Measurements from ENCODE around the gene OR1E1. TPM values are rescaled to one million over a fixed set of nuclear protein-coding genes. Genes with fewer than 3 reads are reported as not detected.
A peak's percentile ranks its signal among the peaks of the same experiment; 100 is the strongest.
"Not testable (repeated sequence)": the region's sequence is repeated elsewhere in the genome, so short reads cannot be mapped to it uniquely, and the experiment has no call there.

OR1E1 gene
- total RNA-seq, 4 donors from 2014 or later = not detected

DNA sequence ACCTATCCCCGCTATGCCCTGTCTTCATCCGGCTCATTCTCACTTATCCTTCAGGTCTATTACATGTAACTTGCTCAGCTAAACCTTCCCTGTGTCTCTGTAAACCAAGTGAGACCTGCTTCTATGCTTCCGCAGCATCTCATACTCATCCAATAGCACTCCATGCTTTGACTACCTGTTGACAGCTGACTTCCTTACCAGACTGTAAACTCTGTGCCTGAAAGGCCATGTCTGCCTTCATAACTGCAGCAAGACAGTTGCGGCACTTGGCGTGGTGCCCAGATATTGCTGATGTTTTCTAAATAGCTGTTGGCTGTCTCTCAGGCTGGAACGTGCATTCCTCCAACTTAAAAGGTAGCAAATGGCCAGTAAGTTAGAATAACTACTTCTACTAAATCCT is 1.8 kb upstream of the OR1E1 start:
- 52% methylated on average over 6 of the region's 6 CpGs for WGBS
- Histone ChIP-seq H3K4me3 (no peak overlapping the region), H3K27me3 (peaks cover 8% of the 10 kb centered on the region), H3K36me3 (no peaks in the 10 kb centered on the region), H3K4me1 (no peaks in the 10 kb centered on the region), H3K27ac (no peak overlapping the region), H3K9me3 (no peaks in the 10 kb centered on the region)
- DNase-seq (ENCODE audit: low spot score in 2 of 2) = no peak
- TF ChIP-seq, protein P1, sequence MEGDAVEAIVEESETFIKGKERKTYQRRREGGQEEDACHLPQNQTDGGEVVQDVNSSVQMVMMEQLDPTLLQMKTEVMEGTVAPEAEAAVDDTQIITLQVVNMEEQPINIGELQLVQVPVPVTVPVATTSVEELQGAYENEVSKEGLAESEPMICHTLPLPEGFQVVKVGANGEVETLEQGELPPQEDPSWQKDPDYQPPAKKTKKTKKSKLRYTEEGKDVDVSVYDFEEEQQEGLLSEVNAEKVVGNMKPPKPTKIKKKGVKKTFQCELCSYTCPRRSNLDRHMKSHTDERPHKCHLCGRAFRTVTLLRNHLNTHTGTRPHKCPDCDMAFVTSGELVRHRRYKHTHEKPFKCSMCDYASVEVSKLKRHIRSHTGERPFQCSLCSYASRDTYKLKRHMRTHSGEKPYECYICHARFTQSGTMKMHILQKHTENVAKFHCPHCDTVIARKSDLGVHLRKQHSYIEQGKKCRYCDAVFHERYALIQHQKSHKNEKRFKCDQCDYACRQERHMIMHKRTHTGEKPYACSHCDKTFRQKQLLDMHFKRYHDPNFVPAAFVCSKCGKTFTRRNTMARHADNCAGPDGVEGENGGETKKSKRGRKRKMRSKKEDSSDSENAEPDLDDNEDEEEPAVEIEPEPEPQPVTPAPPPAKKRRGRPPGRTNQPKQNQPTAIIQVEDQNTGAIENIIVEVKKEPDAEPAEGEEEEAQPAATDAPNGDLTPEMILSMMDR (IDR thresholded peaks at IDR 0.05) = no peak
- no peak for TF ChIP-seq POLR2AphosphoS5 (IDR thresholded peaks at IDR 0.05)
- TF ChIP-seq EP300 (IDR thresholded peaks at IDR 0.05) = no peak

DNA sequence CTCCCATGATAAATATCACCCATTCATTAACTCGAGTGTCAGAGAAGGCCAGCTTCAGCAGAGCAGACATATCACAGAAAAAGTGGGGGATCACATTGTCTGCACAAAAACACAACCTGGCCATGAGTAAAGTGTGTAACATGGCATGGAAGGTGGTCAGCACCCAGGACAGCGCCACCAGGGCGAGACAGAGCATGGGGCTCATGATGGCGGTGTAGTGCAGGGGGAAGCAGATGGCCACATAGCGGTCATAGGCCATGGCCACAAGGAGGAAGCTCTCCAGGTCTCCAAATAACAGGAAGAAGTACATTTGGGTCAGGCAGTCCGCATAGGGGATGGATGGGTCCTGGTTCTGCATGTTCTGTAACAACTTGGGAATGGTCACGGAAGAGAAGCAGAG is 409 bp downstream of the OR1E1 start:
- DNase-seq (ENCODE audit: low spot score in 2 of 2); H3K36me3 ChIP-seq; H3K9me3 ChIP-seq; H3K27me3 ChIP-seq; H3K4me3 ChIP-seq; H3K27ac ChIP-seq; H3K4me1 ChIP-seq: not testable (repeated sequence)
- WGBS = 45% methylated on average over 7 of the region's 7 CpGs

DNA sequence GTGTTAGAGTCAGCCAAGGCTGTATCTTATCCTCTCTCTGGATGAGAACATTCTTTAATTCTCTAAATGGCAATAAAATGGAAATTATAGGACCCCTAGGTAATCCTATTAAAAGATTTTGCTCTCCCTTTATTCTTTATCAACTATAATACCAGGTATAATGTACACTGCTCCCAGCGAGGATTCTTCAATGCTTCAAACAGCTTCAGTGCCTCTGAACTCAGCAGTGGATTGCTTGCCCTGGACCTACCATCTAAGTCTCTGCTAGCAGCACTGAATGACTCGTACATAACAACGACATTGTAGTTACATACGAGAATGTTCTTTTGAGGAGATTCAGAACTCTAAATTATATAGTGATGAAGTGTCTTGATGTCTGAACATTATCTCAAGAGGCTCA is 8.4 kb downstream of the OR1E1 start:
- WGBS = 70% methylated on average over 4 of the region's 4 CpGs
- Histone ChIP-seq H3K27ac (no peak overlapping the region), H3K9me3 (no peaks in the 10 kb centered on the region), H3K4me1 (no peaks in the 10 kb centered on the region), H3K36me3 (no peaks in the 10 kb centered on the region), H3K4me3 (no peak overlapping the region), H3K27me3 (peaks cover 28% of the 10 kb centered on the region)
- TF ChIP-seq POLR2AphosphoS5 (IDR thresholded peaks at IDR 0.05) (no peak), POLR2A (IDR thresholded peaks at IDR 0.05) (no peak), EP300 (IDR thresholded peaks at IDR 0.05) (no peak)
- TF ChIP-seq, protein P1 (IDR thresholded peaks at IDR 0.05) = no peak
- no peak for DNase-seq (ENCODE audit: low spot score in 2 of 2)

DNA sequence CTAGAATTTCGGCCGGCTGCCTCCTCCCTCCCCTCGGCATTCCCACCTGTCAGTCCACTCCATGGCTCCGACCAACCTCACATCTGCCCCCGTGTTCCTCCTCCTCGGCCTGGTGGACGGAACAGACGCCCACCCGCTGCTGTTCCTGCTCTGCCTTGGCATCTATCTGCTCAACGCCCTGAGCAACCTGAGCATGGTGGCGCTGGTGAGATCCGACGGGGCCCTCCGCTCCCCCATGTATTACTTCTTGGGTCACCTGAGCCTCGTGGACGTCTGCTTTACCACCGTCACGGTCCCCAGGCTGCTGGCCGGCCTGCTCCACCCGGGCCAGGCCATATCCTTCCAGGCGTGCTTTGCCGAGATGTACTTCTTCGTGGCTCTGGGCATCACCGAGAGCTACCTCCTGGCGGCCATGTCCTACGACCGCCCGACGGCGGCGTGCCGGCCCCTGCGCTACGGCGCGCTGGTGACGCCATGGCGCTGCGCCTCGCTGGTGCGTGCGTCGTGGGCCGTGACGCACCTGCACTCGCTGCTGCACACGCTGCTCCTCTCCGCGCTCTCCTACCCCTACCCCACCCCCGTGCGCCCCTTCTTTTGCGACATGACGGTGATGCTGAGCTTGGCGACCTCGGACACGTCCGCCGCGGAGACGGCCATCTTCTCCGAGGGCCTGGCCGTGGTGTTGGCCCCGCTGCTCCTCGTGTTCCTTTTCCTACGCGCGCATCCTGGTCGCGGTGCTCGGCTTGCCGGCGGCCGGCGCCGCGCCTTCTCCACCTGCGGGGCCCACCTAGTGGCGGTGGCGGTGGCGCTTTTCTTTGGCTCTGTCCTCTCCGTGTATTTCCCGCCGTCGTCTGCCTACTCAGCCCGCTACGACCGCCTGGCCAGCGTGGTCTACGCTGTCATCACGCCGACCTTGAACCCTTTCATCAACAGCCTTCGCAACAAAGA is 12.1 kb downstream of the OR1E1 start, which contains the start of gene OR3A2:
OR3A2 (minus strand) TSS at position 440 of the 948 bp plus-strand sequence.
- no peak for TF ChIP-seq POLR2AphosphoS5 (IDR thresholded peaks at IDR 0.05)
- TF ChIP-seq EP300 (IDR thresholded peaks at IDR 0.05) = no peak
- TF ChIP-seq POLR2A (IDR thresholded peaks at IDR 0.05) = no peak
- TF ChIP-seq, protein P1 (IDR thresholded peaks at IDR 0.05) = no peak
- Histone ChIP-seq H3K9me3 (no peaks in the 10 kb centered on the region), H3K4me3 (peak within 1 kb of the TSS; percentile 4), H3K27ac (no peak within 1 kb of the TSS), H3K27me3 (peaks cover 37% of the 10 kb centered on the region), H3K36me3 (no peaks in the 10 kb centered on the region), H3K4me1 (no peaks in the 10 kb centered on the region)
- 40% methylated on average over 90 of the region's 92 CpGs for WGBS
- no peak for DNase-seq (ENCODE audit: low spot score in 2 of 2)

DNA sequence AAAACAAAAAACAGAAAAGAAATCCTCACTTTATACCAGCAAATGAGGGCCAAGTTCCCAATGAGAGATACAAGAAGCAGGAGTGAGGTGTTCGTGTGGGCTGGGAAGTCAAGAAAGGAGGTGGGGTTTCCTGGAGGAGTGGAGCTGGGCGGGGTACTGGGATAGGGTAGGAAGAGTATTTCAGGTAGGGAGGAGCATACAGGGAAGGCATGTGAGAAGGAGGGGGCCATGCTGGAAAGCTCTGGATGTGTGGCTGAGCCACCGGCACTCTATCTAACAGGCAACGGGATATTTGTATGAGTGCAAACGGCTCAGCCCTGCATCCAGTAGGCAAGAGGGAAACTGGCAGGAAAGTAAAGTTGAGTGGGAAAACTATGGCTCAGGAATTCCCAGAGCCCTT is 16.3 kb downstream of the OR1E1 start:
- no peak for DNase-seq (ENCODE audit: low spot score in 2 of 2)
- no peaks in the 10 kb centered on the region for H3K9me3 ChIP-seq
- H3K27ac ChIP-seq = no peak overlapping the region
- WGBS = 68% methylated on average over 5 of the region's 5 CpGs
- H3K4me1 ChIP-seq = no peaks in the 10 kb centered on the region
- no peak overlapping the region for H3K4me3 ChIP-seq
- H3K27me3 ChIP-seq = peaks cover 47% of the 10 kb centered on the region
- TF ChIP-seq POLR2AphosphoS5 (IDR thresholded peaks at IDR 0.05) (no peak), EP300 (IDR thresholded peaks at IDR 0.05) (no peak), POLR2A (IDR thresholded peaks at IDR 0.05) (no peak)
- TF ChIP-seq, protein P1 (IDR thresholded peaks at IDR 0.05) = no peak
- no peaks in the 10 kb centered on the region for H3K36me3 ChIP-seq

All from suprapubic skin (tissue), 4 donors.